ENCODE results near the gene F3.

The F3 gene

DNA sequence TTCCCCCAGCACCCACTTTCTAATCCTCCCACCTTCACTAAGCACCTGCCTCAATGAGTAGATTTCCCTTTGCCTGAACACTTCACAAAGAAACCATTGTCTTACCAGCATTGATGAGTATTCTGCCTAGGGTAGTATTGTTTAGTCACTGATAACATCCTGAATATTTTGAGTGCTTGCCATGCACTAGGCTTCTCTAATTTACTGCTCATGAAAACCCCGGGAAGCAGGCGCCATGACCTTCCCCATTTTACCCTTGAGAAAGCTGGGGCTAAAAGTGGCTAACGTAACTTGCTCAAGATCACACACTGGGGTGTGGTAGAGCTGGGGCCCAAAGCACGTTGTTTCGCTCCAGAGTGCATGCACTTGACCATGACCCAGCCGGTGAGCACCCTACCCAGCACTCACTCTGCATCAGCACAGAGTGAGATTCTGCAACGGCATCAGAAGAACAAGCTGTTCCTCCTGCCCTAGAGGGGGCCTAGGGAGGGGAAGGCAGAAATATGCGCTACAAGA, 10.6 kb upstream of the F3 start:
- DNase-seq: no peak

DNA sequence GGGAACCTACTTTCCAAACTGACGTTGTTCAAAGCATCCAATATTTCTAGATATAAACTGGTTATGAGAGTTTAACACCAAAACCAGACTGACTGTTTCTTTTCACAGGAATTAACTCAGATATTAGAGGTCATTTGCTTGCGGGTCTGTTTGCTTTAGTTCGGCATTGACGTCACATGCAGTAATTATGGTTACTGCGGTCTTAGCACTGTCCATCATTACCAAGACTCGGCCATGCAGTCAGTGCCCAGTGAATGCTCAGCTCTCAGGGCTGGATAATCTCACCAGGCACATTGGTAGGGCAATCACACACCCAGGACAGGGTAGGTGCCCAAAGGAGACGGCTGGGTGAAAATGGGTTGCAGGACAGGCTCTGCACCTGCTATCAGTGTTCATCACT, 9.9 kb upstream of the F3 start:
- DNase-seq: no peak

DNA sequence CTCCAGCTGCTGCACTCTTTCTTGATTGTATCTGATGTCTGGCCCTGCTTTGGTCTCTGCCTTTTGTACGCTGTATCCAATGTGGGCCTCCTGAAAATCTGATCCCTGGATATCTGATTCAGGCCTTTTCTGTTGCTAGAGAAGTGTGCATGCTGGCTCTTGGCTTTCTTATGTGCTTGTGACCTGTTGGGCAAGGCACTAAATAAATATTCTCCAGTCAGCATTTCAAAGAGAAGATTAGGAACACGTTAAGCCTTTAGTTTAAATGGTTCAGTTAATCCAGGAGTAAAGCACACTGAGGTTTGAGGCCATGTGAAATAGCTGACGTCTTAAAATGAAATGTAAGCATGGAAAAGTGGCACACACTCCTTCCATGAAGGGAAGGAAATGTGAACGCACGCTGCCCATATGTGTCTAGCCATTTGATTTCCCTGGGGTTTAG, 9.3 kb upstream of the F3 start:
- no peak for DNase-seq

DNA sequence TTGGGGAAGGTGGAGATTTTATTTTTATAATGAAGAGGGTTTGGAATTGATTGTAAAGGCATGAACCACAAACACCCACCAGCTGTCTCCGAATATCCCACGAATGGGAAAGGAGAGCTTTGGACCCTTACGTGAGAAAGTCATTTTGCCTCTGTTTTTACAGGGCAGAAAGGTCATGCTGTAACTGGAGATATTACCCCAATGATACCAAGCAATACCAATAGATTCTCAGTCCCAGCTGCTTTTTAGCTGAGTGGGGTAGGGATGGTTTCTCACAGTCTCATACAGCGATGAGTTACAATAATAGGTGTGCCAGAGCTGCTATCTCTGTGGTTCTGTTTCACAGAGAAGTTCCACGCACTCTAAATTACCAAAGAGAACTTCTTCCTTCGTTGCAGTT, 8.8 kb upstream of the F3 start:
- no peak for DNase-seq

DNA sequence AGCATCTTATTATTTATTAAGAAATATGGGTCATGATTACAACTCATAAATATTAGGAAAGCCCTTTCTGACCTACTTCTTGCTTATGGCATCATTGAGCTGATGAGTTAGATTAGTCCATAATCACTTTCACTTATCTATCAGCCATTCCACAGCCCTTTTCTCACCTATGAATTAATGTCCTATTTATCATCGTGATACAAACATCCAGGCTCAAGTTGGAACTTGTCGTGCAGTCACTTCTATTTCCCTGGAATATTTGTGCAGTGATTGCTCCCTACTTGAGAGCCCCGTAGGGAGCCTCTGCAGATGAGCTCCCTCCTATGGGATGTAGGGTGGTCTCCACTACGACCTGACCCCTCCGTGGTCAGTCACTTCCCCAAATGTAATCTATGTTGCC, 8.1 kb upstream of the F3 start:
- no peak for DNase-seq

DNA sequence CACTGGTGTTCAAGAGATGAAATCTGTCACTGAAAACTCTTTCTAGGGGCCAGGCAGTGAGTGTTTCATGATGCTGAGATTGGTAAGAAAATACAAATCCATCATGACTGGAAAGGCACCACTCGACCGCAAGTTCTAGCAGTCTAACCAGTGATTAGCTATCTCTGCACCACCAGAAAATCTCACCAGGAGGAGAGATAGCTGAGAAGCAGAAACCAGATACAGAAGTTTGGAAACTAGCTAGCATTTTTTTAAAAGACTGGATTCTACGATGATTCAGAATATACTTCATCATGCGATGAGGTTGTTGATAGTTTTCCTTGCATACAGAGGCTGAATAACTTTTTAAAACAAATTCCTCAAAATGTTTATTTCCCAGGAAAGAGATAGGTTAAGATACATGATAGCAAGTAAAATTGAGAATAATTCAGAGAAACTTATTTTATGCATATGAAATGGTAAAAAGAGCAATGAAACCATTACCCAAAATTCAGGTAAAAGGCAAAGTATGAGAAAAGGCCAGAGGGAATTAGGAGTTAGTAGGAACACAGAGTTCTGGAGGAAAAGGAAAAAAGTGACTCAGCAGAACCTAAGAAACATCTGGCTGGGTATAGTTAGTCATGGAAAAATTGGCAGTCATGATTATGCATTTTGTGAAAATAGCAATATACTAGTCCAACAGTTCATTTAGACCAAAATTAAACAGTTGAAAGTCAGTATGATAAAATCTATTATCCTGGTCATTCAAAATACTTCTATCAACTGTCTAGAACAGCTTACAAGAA, 3.3 kb upstream of the F3 start:
- no peak for DNase-seq

DNA sequence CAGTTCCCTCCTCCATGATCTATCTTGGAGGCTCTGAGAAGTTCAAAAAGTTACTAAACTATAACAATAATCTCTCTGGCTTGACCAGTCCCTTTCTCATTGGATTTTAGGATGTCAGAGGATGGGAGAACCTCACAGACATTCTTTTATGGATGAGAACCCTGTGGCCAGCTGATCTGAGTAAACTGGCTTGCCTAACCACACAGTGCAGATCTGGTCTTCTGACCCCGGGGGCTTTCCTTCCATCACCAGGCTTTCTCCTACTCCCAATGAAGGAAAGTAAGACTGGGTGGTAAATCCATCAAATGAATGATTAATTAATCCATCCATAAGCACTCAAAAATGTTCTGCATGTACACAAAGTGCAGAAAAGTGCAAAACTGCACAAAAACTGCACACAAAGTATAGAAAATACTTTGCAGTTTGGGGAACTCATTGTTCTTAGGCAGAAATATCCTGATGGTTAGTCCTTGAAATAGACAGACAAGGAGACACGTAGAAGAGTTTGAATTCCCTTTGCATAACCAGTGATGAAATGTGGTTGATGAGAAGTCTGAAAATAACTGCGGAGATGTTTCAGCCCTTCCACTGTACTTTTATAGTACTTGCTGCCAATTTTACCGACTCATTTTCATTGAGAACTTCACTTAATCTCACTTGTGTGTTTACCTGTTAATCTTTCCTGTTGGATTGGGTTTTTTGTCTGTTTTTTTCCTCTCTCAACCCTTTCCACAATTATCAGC, 2.5 kb upstream of the F3 start:
- DNase-seq: no peak

DNA sequence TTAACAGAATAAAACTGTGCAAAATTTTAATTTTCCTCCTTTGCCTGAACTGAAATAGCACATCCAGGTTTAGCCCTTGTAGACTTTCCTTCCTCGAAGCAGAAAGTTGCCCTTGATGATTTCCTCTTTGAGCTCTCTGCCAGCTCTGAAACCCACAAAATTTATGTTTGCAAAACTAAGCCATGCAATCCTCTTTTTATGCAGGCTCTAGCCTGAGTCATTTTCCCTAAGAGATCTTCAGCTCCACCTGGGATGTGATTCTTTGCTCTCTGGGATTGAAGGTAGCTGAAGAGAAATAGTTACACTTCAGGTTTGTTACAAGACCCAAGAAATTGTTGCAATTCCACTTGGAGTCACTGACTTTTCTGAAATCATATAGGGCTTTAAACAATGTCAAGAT, 1.4 kb upstream of the F3 start:
- no peak for DNase-seq

DNA sequence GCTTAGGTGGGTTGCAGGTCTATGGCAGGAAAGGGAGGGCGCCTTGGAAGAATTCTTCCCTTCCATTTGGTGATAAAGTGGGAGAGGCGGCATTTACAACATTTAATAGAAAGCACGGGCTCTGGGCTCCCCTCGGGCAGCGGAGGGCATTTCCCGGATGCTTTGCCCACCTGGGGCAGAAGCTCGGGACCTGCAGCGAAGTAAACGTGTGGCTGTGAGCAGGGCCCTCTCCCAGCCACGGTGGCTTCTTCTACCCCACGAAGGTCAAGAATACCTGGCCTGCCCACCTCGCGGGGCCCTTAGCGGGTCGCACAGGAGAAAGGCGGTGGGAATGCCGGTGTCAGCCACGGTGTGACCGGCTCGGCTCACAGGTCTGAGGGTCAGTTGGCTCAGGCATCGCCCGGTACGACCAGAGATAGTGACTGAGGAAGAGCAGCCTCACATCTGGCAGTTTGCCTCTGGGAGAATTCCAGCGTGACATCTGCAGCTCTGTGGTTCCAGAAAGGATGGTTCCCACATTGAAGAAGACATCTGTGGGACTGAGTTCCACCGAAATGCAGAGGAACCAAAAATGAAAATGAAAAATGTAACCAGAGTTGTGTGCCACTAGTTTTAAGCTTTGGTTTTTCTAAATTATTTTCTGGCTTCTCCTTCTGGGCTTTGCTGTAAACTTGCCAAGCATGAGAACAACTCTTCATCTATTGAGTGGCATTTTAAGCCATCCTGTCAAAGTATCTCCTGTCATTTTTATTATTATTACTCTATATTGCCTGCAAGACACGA, 720 bp upstream of the F3 start:
- peak in 1 of 2 donors; percentile 15 for DNase-seq

DNA sequence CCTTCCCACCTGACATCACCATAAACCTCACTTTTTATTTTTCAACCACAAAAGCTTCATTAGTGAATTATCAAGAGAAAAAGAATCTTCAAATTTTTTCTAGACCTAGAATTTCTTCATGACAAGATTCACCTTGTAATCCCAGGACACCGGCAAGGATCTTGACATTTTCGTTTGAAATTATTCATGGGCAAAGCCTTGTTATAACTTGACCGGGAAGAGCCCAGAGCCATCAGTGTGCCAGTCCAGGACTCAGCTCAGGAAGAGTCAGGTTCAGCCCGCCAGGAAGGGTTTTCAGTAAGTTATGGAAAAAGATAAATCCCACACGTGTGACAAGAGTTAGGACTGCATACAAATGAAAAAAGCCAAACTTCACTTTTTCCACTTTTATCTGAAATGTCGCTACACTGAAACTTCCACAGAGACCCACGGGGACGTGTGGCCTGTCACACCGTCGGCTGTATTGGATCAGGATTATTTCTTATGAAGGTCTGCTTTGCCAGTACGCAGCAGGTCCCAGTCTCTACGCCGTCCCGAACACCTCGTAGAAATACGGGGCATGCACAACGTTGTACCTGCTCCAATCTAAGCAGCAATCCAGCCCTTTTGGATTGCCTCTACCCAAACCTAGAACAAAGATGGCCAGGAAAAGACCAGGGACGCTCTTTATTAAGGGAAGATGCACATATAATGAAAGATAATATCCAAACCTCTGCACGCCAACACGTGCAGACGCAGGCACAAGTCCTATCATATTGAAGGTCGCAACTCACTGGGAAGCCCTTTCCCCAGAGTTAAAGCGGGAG, 916 bp downstream of the F3 start:
- no peak for DNase-seq

DNA sequence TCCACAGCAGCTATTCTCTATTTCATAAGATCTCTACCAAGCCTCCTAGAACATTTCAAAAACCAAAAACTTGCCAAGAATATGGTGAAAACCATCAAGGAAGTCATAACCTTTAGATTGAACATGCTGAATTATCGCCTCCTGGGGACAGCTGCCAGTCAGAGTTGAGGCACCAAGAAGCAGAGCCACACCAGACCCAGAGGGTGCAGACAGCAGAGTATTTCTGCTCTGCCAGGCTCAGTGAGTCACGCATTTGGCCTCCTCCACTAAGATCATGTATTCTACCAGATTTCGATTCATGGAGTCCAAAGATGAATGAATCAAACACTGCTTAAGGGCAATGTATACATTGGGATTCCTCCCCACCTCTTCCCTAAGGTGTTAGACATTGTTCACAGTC, 2.1 kb downstream of the F3 start:
- DNase-seq: no peak

DNA sequence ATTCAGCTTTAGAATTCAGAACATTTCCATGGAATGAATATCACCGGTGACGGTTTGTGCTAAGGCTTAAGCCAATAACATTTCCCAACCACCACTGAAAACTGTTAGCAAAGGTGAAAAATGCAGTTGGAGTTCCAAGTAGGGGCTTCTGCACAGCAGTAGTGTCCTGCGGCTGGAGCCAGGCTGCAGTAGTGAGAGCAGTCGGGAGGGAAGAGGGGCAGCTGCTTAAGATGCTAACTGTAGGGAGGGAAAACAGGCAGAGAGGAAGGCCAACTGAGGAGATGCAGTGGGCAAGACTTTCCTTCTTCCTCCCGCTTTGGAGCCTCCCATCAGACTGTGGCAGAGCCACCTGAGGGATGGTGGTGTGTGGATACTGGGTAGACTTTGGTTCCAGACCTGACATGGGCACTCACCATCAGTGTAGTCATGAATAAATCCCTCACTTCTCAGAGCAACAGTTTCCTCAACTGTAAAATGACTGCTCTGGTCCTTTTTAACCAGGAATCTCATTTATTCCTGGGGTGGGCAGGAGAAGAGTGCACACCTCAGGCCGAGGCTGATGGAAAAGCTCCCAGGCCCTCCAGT, 3.2 kb downstream of the F3 start:
- DNase-seq: no peak

DNA sequence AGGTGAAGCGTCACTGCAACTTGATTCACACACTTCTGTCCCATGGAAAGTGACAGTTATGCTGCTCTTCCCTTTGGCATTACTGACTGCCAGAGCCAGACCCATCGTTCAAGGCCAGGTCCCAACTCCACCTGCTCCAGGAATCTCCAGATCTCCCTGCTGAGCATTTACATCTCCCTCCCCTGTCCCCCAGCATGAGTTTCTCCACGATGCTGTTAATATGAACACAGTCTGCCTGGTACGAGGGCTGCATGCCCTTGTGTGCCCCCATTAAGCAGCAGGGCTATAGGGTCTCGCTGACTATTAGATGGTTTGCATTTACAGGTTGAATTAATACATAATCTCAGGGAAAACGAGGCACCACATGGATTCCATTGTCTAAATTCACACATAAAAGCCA, 4.3 kb downstream of the F3 start:
- DNase-seq: no peak

DNA sequence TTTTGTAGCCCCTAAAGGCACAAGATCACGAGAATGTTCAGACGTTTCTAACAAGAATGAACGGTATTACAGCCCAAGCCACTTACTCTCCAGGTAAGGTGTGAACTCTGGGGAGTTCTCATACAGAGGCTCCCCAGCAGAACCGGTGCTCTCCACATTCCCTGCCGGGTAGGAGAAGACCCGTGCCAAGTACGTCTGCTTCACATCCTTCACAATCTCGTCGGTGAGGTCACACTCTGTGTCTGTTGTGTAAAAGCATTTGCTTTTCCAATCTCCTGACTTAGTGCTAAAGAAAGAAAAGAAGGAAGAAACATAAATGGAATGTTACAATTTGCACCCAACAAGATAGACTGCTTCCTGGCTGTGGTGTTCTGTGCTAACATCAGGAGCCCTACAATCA, 5.7 kb downstream of the F3 start:
- no peak for DNase-seq

DNA sequence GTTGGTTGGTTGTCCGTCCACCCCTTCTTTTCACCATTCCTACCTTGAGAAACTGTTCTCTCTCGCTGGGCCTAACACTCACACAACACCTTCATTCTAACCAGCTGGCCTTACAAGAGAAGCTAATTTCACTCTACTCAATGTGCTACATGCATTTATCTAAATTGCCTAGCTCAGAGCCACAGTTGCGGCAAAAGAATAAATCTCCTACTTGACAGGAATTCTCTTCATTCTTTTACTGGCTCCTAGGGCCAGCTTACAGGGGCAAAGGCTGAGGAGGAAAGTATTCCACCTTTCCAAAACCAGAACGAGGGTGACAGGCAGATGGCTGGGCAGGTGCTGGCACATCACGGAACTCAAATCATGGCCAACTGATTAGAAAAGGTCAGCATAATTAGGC, 6.5 kb downstream of the F3 start:
- DNase-seq: no peak

DNA sequence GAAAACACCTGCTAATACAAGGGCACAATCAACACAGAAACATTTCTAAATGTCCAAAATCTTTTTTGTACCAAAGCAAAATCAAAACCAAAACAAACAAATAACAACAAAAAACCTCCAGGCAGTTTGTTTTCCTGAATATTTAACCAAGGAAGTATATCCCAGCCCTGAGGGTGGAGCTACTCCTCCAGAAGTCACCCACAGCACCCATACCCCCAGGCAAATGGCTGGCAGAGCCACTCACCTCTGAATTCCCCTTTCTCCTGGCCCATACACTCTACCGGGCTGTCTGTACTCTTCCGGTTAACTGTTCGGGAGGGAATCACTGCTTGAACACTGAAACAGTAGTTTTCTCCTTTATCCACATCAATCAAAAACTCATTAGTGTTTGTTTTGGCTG, 9.5 kb downstream of the F3 start:
- no peak for DNase-seq

DNA sequence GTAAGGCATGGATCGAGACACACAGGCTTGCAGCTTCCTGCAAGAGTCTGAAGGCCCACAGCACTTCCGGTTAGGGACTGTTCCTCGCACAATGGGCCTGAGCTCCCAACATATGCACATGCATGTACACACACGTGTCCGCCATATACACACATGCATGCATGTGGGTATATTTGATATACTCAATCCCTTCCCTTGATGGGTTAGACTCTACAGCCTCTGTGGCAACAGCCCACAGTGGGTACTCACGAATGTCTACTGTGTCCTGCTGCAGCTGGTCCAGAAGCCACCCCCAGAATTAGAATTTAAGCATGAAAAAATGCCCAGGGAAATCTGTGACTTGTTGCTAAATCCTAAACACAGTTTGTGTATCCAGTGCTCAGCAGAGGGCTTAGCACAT, 9.9 kb downstream of the F3 start:
- DNase-seq: no peak

DNA sequence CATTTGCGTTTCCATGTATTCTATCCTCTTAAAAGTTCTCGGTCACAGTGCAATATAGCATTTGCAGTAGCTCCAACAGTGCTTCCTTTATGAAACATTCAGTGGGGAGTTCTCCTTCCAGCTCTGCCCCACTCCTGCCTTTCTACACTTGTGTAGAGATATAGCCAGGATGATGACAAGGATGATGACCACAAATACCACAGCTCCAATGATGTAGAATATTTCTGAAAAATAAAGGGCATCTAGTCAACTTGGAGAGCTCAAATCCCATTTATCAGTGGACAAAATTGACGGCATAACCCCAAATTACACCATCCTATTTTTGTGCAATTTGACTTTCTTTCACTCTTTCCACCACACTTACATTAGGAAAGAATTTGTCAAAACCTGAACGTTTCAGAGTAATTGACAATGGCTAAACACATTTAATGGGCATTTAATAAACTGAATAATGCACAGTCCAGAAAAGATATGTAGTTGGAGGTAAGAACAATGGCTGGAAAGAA, 11.1 kb downstream of the F3 start:
- no peak for DNase-seq

DNA sequence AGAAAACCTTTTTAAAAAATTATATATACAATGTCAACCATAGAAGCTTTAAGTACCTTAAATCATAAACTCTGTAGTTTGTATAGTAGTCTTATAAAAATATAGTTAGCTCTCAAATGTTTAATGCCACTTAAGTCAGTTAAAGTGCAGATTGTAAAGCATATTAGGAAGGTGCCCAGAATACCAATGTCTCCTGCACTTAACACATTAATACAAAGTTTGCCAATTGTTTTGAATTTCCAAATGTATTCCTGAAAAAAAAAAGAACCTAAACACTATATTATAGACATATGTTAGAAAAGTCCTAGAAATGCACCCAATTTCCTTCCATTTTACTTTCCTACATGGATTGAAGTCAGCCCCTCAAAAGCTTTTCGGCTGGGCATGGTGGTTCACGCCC, 12.1 kb downstream of the F3 start:
- DNase-seq: no peak

DNA sequence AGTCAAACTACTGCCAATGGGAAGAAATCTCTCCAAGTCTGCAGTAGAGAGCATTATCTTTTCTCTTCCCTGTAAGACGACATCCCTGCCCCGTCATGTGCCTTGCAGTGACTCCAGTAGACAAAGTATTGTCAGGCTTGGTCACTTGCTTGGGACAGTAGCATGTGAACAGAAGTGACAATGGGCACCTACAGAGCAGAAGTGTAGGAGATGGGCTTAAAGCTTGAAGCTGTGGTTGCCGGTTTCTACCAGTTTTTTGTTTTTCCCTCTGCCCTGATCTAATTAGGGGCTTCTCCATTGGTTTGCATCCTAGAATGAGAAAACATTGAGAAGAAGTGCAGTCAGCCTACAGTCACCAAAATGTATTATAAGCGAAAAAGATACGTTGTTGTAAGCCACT, 12.7 kb downstream of the F3 start:
- no peak for DNase-seq

DNA sequence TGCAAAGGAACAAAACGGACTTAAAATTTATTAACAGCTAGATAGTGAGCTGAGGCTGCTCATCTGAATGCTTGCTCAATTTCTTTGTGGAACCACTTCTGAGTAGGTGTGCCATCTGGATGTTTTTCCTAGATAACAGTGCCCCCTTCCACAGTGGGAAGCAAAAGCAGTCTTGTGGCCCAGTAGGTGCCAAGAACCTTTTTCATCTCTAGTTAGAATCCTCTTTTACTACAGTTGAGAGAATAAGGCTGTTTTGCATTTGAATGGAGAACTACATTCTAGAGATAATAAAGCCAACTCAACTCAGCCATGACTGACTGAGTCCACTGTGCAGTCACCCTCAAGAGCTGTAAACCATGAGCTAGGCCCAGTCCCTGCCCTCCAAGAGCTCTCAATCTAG, 13.3 kb downstream of the F3 start:
- DNase-seq: no peak

DNA sequence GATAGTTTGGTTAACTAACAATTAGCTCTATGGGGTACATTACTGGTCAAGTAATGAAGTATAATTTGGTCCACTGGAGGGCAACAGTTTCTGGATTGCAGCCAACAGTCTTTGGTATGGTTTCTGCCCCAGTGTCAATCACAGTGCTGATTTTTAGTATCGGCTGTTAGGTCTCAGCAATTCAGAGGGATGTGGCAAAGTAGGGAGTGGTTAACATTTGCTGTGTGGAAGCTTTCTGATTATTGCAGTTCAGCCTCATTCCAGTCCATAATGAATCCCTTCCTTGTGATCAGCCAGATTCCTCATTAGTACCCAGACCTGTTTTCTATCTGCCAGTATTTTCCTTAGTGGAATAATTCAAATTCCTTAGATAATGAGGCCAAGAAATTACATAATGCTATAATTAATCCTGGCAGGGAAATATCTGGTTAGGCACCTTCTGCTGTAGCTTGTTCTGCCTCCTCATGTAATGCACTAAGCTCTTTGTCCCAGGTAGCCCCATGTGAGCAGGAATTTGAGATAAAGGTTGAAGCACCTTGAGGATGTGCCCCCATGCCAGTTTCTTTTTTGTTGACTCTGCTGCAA, 14.0 kb downstream of the F3 start:
- DNase-seq: no peak
